Fibroblast of mammary gland (primary cell): ENCODE data around the gene TOP2A.
A peak's percentile ranks its signal among the peaks of the same experiment; 100 is the strongest.

Source experiments
- DNase-seq: peaks from one replicate; pipeline ENCODE4 v3.0.0-alpha.2; 2010; ENCODE audit warnings: low read depth
- H3K4me3 ChIP-seq: 2 replicates; pipeline ENCODE4 v1.5.1; 2011; ENCODE audit warnings: low read depth, mild to moderate bottlenecking, low read length, moderate library complexity; ENCODE audit not compliant: control insufficient read depth
- TF ChIP-seq, protein P1 (sequence below): conservative IDR thresholded peaks from 2 replicates; pipeline ENCODE4 v1.5.1; 2011; ENCODE audit warnings: low read depth, low read length, inconsistent platforms; ENCODE audit not compliant: control insufficient read depth, insufficient read depth

The TOP2A gene

DNA sequence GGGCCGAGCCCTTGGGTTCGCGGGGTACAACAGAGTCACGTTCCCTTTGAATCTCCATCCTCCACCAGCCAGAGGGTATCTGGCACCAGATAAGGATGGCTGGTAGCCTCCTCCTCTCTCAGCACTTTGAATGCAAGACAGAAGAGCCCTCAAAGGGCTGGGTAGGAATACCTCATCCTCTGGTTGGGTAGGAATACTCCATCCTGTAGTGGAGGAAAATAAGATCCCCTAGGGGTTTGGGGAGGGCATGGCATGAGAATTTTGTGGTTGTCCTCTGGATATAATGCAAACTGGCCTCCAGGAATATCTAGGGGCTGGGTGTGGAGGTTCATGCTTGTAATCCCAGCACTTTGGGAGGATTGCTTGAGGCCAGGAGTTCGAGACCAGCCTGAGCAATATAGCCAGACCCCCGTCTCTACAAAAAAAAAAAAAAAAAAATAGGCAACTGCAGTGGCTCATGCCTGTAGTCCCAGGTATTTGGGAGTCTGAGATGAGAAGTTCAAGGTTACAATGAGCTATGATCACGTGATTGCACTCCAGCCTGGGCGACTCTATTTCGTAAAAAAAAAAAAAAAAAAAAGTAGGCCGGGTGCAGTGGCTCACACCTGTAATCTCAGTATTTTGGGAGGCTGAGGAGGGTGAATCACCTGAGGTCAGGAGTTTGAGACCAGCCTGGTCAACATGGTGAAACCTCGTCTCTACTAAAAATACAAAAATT is 28.2 kb upstream of the TOP2A start:
- H3K4me3 ChIP-seq, result peak overlapping the region; percentile 99
- TF ChIP-seq, protein P1, sequence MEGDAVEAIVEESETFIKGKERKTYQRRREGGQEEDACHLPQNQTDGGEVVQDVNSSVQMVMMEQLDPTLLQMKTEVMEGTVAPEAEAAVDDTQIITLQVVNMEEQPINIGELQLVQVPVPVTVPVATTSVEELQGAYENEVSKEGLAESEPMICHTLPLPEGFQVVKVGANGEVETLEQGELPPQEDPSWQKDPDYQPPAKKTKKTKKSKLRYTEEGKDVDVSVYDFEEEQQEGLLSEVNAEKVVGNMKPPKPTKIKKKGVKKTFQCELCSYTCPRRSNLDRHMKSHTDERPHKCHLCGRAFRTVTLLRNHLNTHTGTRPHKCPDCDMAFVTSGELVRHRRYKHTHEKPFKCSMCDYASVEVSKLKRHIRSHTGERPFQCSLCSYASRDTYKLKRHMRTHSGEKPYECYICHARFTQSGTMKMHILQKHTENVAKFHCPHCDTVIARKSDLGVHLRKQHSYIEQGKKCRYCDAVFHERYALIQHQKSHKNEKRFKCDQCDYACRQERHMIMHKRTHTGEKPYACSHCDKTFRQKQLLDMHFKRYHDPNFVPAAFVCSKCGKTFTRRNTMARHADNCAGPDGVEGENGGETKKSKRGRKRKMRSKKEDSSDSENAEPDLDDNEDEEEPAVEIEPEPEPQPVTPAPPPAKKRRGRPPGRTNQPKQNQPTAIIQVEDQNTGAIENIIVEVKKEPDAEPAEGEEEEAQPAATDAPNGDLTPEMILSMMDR, result peak; percentile 19

DNA sequence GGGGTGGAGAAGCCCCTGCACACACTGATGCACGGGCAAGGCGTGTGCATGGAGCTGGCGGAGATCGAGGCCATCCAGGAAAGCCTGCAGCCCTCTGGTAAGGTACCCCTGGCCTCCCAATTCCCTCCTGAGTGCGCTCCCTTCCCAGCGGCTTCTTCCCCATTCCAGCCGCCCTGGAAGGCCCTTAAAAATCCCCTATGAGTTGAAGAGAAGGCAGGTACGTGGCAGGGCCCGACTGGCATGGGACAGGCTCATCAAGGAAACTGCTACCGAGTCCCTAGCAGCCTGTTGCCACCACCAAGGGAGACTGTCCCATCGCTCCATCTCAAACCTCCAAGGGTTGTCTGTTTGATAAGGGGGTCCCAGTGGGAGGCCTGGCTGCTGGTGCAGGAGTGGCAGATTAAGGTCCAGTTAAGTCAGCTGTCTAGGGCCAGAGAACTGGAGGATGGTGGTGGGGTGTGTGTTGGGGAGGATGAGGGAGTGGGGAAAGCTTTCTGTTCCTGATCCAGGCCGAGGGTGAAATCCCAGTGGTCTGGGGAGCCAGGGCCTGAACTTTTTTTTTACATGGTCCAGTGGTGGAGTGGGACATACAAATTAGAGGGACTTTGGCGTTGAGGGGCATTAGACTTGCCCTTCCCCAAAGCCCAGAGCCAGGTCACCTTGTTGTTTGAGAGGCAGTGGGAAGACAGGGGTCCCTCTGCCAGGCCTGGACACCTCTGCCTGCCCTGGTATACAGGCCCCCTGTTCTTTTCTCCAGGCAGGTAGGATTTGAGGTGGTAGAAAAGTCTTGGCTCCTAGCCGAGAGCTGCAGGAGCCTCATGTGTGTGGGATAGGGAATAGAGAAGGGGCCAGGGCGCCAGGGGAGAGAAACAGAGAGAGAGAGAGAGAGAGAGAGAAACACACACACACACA is 26.5 kb upstream of the TOP2A start:
- H3K4me3 ChIP-seq, result peak overlapping the region; percentile 99
- TF ChIP-seq, protein P1, result no peak
- peak; percentile 6 for DNase-seq

More for the DNA sequence above, 28.2 kb upstream of the TOP2A start:
- peak; percentile 55 for DNase-seq

DNA sequence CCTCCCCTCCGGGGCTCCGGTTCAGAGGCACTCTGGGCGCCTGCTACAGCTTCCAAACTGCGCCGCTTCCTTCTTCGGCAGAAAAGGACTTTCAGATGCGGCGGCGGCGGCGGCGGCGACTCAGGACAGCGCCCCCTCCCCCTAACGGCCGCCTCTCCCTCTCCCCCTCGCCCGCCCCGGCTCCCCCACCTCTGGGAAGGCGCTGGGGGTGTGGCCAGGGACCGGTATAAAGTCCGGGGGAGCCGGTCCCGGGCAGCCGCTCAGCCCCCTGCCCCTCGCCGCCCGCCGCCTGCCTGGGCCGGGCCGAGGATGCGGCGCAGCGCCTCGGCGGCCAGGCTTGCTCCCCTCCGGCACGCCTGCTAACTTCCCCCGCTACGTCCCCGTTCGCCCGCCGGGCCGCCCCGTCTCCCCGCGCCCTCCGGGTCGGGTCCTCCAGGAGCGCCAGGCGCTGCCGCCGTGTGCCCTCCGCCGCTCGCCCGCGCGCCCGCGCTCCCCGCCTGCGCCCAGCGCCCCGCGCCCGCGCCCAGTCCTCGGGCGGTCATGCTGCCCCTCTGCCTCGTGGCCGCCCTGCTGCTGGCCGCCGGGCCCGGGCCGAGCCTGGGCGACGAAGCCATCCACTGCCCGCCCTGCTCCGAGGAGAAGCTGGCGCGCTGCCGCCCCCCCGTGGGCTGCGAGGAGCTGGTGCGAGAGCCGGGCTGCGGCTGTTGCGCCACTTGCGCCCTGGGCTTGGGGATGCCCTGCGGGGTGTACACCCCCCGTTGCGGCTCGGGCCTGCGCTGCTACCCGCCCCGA is 25.7 kb upstream of the TOP2A start, which contains the start of gene IGFBP4:
Gene IGFBP4, plus strand, starts transcription at position 255 of the 792 bp plus-strand sequence. Its CDS starts 286 bp downstream, at position 541.
- peak within 1 kb of the TSS; percentile 99 for H3K4me3 ChIP-seq
- TF ChIP-seq, protein P1, result no peak
- DNase-seq, result peak; percentile 63

DNA sequence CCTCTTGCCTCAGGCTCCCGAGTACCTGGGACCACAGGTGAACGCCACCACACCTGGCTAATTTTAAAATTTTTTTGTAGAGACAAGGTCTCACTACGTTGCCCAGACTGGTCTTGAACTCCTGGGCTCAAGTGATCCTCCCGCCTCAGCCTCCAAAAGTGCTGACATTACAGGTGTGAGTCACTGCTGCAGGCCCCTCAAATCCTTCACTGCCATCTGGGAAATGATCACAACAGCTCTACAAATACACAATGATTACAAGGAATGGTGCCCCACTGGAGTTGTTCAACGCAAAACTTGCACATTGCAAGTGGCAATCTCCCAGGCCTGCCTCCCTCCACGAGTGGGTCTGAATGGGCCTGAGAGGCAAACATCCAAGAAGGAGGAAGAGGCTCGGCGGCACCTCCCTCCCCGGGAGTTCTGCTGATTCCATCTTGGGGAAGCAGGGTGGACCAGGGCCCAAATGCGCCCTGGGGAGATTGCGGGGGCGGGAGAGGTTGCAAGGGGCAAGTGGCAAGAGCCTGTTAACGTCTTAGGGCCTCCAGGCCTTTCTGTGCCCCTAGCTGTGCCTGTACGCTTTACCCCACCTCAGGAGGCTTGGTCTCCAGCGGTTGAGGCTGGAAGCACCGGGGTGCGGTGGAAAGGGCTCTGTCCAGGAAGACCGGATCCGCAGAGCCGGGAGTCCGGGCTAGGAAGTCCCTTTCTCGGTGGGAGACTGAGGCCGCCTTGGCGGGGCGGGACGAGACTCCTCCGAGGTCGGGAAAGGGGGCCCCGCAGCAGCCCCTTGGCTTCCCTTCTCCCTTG is 24.9 kb upstream of the TOP2A start:
- H3K4me3 ChIP-seq, result peak overlapping the region; percentile 99
- DNase-seq, result peak; percentile 71
- TF ChIP-seq, protein P1, result no peak

DNA sequence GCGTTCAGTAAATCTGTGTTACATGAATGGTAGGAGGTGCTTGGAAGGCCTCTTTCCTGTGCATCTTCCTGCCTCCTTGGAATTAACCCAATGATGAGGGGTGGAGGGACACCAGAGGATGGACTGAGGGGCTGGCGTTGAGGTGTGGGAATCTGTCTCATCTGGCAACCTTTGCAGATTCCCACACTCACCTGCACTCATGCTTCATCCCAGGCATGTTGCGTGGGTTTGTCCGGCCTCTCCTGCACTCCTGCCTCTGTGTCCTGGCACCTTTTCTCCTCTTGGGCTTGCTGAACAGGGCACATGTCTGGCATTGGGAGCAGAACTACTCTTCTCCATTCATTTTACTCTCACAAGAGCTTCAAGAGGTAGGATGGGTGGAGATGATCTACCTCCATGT is 22.5 kb upstream of the TOP2A start:
- no peak overlapping the region for H3K4me3 ChIP-seq
- TF ChIP-seq, protein P1, result no peak
- no peak for DNase-seq
